NCI-H1930 (cell line): ENCODE measurements around the gene NDNF.

Experiments
- DNase-seq, 2 experiments: peaks; one replicate each; lab custom pipeline; 2025; lab: John Stamatoyannopoulos, UW

NDNF gene, protein sequence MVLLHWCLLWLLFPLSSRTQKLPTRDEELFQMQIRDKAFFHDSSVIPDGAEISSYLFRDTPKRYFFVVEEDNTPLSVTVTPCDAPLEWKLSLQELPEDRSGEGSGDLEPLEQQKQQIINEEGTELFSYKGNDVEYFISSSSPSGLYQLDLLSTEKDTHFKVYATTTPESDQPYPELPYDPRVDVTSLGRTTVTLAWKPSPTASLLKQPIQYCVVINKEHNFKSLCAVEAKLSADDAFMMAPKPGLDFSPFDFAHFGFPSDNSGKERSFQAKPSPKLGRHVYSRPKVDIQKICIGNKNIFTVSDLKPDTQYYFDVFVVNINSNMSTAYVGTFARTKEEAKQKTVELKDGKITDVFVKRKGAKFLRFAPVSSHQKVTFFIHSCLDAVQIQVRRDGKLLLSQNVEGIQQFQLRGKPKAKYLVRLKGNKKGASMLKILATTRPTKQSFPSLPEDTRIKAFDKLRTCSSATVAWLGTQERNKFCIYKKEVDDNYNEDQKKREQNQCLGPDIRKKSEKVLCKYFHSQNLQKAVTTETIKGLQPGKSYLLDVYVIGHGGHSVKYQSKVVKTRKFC

DNA sequence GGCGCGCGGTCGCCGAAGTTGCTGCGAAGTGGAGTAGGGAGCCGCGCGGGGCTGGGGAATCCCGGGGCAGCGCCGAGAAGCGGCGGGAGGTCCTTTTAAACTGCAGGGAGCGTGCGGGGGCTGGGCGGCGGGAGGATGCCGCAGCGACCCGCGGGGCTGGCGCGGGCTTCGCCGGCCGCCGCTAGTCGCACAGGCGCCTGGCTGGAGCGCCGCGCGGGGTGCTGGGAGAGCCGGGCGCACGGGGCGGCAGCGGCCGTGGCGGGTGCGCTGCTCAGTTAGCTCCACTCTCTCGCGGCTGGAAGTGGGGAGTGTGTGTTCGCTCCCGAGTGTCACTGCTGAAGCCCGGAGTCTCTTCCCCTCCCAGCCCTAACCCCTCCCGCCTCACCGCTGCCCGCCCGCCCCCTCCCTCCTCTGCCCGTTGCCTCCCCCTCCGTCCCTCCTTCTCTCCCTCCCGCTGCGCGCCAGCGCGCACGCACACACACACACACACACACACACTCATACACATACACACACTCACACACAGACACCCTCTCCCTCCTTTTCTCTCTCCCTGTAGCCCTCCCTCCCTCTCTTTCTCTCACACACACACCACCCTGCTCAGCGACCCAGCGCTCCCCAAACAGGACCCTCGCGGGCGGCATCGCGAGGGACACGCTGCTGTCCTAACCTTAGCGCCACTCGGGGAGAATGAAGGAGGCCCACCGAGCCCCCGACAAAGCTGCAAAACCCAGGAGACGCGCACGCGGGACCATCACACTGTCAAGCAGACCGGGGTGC lies at the start of gene NDNF:
Gene NDNF, minus strand, starts transcription at position 312 of the 780 bp plus-strand sequence. CDS start 26,698 bp downstream, outside the sequence.
- peak; percentile 20 to 28 for DNase-seq

DNA sequence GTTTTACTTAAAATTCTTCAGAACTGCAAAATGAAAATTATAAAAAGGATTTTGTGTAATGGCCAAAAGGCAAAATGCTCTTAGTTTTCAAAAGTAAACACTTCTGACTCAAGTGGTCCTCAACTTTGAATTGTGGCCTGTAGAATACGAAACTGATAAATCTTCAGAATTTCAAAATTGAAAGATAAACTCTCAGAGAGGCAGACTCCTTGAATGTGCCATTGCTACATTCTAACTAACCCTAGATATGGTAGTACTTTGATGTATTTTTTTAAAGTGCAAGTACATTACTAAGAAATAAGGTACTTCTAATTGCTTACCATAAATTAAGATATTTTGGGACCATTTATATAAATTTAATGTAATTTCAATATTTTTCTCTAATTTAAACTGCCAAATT lies 47.4 kb upstream of the NDNF start:
- no peak for DNase-seq

DNA sequence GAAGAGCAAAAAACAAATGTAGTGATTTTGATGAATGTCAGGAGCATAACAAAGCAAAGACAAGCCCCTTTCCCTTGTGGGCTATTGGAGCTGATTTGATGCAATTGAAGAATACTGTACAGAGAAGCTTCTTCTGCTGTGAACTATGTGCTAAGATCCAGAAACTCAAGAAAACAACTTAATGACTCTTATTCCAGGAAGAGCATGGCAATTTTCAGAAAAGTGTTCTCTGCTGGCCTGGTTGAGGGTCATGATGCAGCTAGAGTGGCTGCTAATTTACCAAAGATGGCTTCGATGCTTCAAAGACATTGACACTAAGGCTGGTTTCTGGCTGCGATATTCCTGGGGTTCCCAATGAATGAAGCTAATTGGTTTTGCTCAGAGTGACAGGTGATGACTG lies 46.0 kb upstream of the NDNF start:
- no peak for DNase-seq

DNA sequence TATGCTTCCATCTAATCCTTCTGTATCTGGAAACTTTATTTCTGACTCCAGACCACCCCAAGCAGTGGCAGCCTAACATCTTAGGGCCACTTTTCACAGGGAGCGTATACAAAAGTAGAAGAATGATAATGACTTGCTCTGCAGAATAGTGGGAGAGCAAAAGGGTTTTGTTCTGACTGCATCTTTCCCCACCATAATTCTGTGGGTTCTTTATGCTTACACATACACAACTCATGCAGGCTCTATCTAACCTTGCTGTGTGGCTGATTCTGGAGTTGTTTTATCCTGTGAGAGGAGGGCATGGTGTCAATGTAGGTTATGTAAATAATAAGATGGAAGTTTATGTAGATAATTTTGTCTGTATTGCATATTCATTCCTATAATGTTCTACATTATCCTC lies 42.4 kb upstream of the NDNF start:
- DNase-seq, result no peak

DNA sequence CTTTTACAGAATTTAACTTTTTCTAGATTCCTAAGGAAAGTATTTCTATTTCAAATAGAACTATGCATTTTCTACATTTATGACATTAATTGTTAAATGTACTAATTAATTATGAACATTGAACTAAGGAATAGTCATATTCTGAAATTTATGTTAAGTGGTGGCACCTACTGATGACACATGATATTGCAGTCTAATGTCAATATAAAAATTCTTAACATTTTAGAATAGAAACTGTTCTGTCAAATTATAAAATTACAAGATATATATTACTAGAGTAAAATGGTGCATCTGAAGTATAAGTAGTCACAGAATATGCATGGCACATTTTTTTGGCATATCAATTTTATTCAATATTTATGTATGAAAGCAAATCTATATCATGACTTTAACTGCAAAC lies 40.2 kb upstream of the NDNF start:
- DNase-seq, result no peak

DNA sequence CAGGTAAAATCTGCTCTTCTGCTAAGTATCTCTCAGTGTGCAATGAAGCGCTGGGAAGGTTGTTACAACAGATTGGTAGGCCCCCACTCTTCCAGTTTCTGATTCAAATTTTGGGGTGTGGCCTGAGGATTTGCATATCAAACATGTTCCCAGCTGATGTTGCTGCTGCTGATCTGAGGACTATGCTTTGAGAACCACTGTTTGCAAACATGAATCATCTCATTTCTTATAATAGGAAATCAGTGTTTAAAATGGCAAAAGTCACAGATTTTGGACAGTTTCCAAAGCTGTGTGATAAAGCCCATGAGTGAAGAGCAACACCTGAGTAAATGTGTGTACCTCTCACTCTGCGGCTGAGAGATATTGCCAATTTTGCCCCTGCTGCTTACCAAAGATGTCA lies 36.2 kb upstream of the NDNF start:
- no peak for DNase-seq

DNA sequence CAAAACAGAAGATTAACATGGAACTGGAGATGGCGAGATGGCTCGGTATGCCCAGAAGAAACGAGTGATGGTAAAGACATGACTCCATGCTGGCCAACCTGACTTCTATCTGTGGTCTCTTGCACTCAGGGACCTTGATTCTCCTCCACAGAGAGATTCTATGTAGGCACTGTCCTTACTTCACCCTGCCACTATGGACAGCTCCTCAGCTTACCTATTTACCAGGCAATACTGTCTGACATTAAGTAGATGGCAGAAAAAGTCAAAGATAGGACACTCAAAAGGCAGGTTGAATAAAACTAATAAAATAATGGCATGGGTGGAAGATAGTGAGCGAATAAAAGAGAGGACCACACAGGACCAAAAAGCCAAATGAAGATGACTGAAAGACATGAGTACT lies 35.2 kb upstream of the NDNF start:
- DNase-seq, result no peak

DNA sequence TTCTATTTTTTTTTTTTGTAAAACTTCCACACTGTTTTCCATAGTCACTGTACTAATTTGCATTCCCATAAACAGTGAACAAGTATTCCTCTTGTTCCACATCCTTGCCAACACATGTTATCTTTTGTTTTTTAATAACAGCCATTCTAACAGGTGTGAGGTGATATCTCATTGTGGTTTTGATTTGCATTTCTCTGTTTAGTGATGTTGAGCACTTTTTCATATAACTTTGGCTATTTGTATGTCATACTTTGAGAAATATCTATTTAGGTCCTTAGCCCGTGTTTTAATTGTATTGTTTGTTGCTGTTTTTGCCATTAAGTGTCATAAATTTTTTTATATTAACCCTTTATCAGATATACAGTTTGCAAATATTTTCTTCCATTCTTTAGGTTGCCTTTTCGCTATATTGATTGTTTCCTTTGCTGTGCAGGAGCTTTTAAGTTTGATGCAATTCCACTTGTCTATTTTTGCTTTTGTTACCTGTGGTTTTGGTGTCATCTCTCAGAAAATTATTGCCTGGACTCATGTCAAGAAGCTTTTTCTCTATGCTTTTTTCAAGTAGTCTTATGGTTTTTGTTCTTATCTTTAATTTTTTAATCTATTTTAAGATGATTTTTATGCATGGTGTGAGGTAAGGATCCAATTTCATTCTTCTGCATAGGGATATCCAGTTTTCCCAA lies 27.9 kb upstream of the NDNF start:
- no peak for DNase-seq

DNA sequence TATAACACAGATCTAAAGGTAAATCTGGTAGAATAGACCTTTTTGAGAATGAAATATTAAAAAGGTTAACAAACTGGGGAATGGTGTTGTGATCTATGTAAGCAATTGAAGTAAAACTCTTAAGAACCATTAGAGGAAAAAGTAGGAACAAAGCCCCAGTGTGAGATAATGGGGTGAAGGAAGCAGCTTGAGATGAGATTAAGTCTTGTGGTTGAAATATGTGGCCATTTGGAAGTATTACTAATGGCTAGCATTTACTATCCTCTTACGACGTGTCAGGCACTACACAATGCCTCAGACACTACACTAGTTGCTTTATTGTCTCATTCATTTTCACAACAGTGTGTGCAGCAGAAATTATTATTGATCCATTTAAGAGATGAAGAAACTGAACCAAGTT lies 25.9 kb upstream of the NDNF start:
- no peak for DNase-seq

DNA sequence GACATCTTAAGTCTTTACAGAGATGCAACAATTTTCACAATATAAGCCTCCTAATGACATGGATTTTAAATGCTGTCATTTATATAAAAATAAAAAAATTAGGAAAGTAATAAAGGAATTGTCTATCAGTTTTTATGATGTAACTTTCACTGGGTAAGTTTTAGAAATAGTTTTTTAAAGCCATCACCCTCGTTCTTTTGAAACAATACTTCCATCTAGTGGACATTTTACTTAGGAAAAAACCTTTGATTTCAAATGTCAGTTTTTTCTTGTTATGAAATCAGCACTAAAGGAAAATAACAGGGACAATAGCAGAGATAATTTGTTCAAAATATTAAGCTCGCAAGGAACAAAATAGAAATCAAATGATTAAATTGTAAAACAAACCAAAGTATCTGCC lies 24.3 kb upstream of the NDNF start:
- DNase-seq, result no peak

DNA sequence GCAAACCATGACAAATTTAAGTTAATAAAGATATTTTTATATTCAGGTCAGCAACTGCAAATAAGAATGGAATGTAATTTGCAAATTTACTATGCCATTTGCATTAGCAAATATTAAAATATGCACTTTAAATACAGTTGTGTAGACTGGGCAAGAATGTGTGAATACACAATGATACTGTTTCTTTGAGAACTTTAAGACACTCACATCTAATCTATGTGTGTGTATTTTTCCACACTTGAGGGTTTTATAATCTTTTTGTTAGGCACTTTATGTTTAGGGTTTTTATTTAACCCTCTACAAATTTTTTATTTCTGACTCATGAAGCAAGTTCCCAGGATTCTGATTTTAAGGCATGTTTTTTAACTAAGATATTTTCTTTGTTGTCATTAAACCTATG lies 23.9 kb upstream of the NDNF start:
- no peak for DNase-seq

DNA sequence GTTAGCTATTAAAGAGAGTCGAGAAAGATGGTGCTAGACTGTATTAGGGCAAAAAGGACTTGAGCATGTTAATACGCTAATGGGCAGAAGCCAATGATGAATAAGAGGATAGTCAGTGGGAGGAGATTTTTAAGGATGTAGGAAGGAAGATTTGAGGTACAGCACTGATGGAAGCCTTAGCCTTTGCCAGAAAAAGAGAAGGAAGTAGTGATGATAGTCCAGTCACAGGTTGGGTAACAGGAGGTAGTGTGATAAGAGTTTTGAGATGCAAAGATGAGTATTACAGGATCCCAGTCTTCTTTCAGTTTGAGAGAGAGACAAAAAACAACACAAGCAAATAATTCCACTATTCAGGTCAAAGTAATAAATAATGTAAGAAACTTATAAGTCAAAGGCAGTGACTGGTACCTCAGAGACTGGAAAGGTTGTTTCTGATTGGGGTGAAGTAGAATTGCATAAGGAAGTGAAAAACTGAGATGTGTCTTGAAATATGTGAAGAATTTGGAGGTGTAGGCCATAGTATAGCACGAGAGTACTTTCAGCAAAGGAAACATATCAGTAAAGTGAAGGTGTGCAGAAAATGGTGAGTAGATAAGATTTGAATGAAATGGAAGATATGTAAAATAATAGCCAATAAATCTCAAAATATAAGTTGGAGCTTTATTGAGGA lies 22.1 kb upstream of the NDNF start:
- DNase-seq, result no peak

DNA sequence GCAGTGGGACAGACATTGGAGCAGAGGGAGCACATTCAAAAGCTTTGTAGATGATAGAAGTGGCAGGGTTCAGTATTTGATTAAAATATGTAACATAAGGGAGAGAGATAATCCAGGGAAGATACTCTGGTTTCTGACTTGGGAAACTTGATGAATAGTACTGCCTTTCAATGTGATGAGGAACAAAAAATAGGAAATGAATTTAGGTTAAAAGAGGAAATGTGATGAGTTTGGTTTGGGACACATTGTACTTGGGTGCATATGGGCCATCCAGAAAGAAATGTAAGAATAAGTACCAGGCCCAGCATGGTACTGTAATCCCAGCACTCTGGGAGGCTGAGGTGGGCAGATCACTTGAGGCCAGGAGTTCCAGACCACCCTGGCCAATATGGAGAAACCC lies 20.9 kb upstream of the NDNF start:
- no peak for DNase-seq

DNA sequence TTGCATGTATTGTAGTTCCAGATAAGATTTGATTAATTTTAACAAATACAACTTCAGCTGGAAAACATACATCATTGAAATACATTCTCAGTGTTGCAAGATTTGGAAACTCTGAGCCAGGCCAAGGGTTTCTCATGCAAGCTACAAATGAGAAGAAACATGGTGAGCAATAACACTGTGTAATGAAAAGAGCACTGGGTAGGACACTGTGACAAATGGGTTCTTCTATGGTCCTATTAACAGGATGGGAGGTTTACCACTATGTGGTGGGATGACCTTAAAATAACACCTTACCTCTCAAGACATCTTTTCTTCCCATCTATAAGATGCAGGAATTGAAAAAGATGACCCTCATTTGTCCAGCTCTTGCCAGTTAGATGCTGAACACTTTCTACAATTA lies 19.6 kb upstream of the NDNF start:
- no peak for DNase-seq

DNA sequence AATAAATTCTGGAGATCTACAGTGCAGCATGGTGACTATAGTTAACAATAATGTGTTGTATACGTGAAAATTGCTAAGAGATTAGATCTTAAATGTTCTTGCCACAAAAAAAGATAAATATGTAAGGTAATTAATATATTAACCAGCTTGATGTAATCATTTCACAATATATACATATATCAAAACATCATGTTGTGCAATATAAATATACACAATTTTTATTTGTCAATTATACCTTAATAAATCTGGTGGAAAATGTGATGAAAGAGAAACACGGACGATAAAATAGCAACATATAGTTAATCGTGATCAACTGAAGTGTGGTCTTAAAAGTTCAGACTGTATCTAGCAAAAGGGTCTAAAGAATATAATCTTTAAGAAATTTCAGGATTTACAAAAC lies 16.5 kb upstream of the NDNF start:
- no peak for DNase-seq

DNA sequence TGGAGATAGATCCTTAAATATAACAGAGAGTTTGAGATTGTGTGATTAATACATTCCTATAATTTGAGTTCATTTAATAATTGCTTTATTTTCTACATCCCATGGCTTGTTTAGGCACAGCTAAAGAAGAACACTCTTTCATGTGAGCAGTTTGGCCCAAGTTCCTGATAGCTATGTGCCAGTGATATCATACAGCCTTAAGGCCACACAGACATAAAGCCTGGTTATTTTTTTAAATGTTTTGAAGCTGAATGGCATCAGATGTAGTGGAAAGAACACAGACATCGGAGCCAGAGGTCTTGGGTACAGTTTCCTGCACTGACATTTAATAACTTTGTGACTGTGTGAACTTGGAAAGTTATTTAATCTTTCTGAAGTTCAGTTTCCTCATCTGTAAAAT lies 7.0 kb upstream of the NDNF start:
- DNase-seq, result no peak

DNA sequence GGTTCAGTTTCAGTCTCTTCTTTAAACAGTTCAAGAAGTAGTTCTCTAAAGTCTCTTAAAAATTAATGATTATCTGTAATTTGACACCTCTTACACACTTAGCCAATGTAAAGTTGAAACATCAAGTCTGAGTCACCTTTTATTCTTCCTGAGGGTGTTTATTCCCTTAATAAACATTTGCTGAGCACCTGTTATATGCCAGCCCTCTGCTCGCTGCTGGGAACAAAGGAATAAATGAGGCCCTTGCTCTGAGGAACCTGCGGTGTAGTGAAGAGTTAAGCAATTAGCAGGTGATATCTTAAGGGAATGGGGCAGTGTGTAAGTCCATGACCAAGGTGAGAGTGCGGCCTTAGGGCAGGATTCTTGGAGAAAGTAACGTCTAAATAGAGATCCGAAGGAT lies 5.2 kb upstream of the NDNF start:
- DNase-seq, result no peak

DNA sequence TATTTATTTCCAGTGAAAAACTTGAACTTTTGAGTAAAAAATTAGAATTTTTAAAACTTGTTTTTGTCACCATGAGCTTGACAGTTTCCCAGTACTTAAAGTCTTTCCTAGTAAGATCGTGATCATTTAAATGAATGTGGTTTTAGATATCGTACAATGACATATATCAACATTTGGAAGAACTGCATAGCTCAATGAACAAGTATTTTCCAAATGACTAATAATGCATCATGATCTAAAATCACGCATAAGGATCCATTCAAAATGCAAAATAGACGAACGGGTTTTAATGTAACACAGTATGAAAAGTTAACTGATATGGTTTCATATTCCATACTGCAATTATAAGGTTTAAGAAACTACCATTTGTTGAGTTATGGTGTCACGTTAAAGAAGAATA lies 4.1 kb upstream of the NDNF start:
- DNase-seq, result no peak

DNA sequence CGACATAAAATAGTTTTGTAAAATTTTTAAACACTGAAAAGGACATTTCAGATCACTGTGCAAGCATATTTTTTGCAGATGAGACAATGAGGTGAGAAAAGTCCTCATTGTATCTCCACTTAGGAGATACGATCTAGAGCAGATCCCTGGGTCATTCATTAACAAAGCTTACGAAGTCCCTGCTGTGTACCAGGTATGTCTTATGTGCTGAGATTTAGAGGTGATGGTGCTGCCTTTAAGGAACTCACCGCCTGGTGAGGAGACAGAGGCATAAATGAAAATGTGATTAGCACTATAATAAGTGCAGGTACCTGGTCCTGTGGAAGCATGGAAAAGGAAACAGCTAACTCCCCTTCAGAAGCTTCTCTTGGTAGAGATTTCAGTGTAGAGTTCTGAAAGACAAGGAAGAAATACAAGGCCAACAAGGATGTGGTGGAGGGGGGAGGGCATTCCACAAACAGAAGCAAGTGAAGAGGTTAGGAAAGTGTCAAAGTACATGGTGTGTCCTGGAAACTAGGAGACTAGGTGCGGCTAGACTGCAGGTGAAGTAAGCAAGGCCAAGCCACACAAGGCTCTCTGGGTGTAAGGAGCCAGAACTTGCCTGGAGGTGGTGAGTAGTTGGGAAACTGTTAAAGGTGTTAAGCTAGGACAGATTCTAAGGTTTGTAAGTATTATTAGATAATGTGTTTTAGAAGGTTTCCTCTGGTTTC lies 1.5 kb upstream of the NDNF start:
- no peak for DNase-seq

DNA sequence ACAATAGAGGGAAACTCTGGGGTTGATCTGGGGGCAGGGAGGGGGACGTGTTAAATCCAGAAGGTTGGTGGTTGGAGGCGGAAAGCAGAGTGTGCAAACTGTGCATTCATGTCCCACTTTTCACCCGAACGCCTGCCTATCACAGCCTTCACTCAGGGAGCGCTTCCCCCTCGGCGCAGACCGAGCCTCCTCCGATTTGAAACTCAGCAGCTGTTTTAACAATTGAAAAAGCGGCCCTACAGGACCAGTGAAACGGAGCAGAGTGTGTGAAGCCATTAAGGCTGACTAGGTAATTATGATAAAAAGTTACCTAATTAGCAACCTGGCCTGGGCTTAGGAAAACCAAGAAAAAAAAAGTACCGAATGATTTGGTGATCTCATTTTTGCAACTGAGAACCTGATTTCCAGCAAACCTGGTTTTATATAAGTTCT lies 685 bp upstream of the NDNF start:
- DNase-seq, result no peak

DNA sequence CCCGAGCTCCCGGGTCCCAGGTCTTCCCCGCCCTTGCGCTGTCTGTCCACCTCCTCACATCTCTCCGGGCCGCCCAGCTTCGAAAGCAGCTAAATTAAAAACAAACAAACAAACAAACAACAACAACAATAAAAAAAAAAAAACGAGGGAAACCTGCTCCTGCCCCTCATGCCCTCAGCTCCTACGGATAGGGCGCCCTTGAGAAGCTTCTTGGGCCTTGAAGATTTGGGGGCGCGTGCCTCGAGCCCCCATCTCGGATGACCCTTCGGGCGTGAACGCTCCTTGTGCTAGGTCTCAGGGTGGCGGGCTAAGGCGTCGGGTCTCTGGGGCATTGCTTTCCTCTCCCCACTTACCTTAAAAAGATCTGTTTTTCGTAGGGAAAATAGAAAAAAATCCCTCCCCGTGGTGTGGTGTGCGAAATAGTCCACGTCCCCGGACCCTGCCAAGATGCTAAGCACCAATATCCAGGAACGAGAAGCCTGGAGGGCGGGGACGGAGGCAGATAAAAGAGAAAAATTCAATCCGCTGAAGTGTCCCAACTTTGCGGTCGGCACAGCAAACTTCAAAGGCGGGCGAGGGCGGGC lies 603 bp downstream of the NDNF start:
- no peak for DNase-seq
